Measurements from ENCODE around the gene MTSS2.
"Not testable (repeated sequence)": the region's sequence is repeated elsewhere in the genome, so short reads cannot be mapped to it uniquely, and the experiment has no call there.

MTSS2 gene

DNA sequence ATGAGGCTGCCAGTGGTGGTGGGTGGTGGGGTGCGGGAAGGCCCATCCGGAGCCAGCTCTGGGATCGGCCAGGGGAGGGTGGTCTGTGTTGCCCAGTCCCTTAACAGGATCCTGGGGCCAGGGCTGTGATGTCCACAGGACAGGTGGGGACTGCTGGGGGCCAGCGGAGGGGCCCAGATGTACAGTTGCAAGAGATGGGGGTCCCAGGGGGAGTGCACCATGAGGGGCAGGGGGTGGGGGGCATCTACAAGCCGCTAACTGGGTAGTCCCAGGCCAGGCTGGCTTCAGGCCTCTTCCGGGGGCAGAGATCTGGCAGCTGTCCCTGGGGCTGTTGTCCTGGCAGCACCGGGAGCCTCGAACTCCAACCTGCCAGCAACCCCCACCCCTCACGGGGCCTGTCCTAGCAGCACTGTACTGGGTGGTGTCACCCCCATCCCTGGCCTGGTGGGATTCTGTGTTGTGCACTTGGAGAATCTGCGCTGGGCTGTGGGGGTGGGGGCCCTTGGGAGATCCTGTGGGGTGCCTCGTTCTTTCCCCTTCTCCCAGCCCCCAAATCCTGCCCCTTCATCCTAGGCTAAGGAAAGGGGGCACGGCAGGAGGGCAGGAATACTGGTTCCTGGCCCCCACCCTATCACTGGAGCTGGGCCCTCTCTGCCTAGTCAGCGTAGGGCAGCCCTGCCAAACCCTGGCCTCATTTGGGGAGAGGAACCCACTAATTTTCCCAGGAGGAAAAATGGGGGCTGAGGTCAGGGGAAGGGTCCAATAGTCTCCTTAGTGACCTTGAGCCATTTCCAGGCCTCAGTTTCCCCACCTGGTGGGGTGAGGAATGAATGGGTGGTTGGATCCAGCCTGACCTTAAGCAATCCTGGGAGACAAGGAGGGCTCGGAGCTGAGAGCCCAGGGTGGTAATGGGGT, 1.4 kb downstream of the MTSS2 start:
- no peak for DNase-seq

- DNase-seq = no peak
Observed at GRCh38 chr16:70683146-70683944, 2.5 kb downstream of the MTSS2 start.

DNA sequence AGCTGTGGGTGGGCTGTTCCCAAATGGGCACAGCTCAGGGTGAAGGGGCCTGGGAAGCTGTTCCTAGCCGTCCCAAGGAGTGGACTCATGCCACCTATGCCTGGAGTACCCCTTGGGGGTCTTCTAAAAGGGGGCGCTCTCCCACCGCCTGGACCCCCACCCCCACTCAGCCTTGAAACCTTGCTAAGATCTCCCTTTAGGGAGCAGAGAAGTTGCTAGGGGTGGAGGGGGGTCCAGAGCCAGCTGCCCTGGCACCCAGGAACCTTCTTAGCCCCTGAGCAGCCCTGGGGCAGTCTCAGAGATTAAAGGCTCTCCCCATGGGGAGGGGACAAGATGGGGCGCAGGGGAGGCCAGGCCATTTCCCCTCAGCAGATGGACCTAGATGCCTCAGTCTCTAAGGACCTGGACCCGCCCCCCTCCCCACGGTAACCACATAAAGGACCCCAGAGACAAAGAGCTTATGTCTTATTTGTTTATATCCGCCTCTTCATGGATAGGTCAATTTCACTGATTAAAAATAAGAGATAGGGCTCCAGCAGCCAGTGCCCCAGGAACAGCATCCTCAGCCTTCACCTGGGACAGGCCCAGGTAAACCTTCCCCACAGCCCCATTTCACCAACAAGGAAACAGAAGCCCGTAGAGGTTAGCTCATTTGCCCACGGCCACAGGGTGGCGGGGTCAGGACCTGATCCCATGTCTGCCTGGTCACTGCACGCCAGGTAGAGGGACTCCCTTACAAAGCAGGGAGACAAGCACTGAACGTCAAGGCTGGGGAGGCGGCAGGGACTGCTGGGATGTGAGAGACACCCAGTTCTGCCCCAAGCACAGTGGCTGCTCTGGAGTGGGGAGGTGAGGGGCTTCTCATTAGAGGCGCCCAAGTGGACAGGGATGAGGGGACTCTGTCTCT, 3.4 kb downstream of the MTSS2 start:
- no peak for DNase-seq

DNA sequence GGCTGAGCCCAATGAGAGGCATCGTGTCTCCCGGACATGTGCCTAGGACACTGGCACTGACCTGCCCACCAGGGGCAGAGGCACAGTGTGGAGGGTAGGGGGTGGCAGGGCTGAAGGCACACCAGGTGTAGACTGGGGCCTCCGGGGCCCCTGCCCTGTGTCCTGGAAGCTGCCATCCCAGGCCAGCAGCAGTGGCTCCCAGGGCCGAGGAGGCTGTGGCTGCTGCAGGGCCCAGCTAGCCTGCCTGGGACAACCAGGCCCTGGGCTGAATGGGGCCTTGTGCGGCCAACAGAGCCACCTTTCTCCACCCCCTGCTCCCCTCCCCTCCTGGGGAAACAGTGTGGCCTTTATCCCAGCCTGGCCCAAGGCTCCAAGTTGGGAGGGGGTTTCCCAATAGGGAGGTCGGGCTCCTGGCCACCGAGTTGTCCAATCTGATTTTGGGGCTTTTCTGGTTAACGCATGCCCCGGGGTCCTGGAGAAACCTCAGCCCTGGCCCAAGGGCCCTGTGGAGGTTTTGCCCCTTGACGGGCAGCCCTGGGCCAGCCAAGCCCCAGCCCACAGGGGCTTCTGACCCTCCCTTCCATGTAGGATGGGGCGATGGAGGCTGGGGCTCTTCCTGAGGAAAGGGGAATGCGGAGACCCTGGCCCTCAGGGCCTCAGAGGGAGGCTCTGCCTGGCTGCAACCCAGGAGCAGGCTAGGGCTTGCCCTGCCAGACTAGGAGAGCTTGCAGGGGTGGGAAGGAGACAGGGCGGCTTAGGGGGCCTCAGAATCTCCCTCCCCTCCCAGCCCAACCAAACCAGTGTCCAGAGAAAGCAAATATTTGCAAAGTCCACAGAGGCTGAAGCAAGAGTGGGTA, 4.2 kb downstream of the MTSS2 start:
- DNase-seq = no peak

DNA sequence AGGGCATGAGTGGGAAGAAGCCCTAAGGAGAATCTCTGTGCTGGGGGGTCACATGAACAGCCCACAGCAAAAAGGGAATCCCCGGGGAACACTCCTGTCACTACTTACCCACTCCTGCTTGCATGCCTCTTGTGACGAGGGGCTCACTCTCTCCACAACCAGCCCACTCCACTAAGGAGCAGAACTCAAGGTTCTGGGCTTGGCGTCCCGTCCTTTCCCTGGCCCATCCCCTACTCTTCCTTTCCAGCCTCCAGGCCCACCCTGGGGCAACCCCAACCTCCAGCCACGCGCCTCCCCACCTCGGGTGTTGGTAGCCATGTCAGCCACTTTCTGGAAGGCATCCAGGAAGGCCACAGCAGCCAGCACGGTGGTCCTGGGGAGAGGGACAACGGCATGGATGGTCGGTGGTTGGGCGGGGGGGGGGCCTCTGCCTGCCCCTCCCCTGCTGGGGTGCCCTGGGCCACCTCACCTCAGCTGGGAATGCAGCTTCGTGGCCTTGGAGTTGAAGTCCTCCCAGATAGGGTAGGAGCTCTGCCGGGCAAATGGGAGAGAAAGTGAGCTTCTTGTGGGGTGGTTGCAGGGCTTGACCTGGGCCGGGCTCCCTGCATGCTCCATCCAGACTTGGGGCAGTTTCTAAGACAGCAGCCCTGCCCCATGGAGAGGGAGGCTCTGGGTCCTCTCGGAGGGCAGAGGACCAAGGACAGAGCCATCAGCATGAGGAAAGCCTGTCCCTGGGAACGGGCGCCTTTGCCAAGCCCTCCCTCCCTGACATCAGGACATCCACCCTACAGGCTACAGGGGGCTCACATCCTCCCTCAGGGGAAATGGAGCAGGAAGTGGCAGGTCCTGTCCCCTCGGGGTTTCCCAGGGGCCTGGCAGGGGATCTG, 5.1 kb downstream of the MTSS2 start:
- DNase-seq = no peak

GRCh38 chr16:70679671-70680494, 6.0 kb downstream of the MTSS2 start:
- DNase-seq = no peak

DNA sequence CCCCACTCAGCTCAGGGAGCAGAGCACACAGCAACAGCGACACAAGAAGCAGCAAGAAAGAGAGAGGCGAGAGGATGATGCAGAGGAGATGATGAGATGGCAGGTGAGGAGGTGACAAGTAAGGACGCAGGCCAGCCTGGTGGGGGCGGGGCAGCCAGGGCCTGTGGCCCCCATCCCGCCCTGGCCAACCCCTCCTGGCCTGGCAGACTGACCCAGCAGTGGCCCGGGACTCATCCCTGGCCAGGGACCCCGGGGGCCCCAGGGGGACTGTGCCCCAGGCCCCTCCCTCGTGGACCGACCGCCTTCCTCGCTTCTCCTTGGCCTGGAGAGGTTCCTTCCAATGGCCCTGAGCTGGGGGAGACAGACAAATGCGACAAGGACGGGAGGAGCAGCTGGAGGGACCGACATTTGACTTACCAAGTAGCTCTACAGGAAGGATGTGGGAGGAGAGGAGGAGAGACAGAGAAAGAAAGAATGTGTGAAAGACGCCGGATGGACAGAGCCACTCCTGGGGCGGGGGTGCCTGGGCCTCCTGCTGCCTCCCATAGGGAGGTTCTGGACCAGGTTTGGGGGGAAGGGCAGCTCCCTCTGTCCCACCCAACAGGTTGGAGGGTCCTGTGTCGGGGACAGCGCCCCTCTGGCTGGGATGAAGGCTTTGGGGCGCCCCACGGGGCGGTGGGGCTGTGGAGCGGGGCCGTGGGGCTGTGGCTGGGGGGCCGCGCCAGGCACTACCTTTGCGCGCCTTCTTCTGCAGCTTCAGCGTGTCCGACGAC, 6.8 kb downstream of the MTSS2 start:
- DNase-seq = no peak

- no peak for DNase-seq
Observed at GRCh38 chr16:70678121-70678897, 7.5 kb downstream of the MTSS2 start.

GRCh38 chr16:70677499-70678120, 8.2 kb downstream of the MTSS2 start:
- no peak for DNase-seq

- DNase-seq = no peak
Observed at GRCh38 chr16:70676675-70677498, 9.0 kb downstream of the MTSS2 start.

DNA sequence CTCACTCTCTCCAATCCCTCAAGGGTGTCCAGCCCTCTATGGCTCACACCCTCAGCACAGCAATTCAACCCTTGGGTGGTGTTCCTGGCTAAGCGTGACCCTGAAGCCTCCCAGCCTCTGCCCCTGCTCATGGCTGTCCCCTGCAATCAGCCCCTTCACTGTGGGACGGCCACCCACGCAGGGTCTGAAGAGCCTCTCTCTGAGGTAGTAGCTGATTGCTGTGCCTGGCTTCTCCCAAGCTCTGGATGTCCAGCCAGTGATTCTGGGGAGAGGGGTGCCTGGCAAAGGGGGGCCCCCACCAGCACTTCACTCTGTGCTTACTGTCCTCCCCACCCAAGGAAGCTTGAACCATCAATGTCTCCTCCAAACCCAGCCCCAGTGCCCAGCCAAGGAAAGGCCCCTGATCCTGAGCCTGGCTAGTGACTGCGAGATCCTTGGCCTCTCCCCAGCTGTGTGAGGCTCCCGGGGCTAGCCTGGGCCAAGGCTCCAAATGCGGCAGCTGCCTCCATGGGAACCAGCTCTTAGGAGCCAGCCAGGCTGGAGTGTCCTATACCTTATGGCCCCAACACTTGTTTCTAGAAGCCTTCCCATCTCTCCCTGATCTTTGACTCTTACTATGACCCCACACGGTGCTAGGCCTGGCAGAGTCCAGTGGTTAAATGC, 9.9 kb downstream of the MTSS2 start:
- no peak for DNase-seq

DNA sequence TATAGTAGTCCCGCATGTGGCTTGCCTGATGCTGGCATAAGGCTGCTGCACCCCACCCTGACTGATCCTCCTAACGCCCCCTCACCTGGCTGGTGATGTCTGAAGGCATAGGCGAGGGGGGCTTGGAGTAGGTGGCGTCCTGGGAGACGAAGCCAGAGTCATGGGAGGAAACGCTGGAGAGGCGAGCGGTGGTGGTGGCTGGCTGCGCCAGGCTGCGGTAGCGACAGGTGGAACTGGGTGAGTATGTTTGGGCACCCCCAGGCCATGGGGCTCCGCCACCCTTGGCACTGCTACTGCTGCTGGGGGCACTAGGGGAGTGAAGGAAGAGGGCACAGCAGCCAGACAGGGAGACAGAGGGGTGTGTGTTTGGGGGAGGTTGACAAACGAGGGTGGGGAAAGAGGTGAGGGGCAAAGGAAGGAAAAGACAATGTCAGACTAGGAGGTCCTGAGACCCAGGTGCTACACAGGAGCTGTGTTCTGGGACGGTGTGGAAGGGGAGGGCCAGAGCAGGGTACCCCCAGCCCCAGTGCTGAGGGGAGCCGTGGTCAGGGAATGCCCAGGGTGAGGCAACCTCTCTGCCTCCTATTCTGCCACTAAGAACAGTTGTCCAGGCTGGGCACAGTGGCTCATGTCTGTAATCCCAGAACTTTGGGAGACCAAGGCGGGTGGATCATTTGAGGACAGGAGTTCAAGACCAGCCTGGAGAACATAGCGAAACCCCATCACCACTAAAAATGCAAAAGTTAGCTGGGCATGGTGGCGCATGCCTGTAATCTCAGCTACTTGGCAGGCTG, 11.4 kb downstream of the MTSS2 start:
- DNase-seq = no peak

- not testable (repeated sequence) for DNase-seq
Observed at GRCh38 chr16:70670938-70671337, 14.9 kb downstream of the MTSS2 start.

DNA sequence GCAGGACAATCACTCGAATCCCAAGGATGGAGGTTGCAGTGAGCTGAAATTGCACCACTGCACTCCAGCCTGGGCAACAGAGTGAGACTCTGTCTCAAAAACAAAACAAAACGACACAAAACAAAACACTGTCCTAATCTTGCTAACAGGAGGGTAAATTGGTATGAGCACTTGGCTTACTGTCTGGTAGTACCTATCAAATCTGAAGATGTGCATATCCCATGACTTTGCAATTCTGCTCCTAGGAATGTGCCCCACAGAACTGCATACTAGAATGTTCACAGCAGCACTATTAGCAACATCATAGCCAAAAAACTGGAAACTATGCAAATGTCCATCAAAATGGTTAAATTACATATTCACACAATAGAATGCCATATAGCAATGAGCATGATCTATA, 15.7 kb downstream of the MTSS2 start:
- no peak for DNase-seq
